OCI-LY7 (cell line): ENCODE results near the gene ABHD16B.

ENCODE experiments used
- EZH2phosphoT487 ChIP-seq: fragments of 200-600 bp; sonication (generic); IDR thresholded peaks from 2 replicates; pipeline ENCODE4 v1.6.1; 2018; ENCODE audit warnings: low read depth, borderline replicate concordance, mild to moderate bottlenecking, mixed run types, antibody characterized with exemption, low read length, moderate library complexity, mixed read lengths
- TF ChIP-seq, protein P1 (sequence below): fragments of 200-600 bp; sonication (generic); conservative IDR thresholded peaks from 2 replicates; pipeline ENCODE4 v1.5.1; 2014; ENCODE audit warnings: mild to moderate bottlenecking, antibody characterized with exemption, low read length, moderate library complexity, mixed read lengths

DNA sequence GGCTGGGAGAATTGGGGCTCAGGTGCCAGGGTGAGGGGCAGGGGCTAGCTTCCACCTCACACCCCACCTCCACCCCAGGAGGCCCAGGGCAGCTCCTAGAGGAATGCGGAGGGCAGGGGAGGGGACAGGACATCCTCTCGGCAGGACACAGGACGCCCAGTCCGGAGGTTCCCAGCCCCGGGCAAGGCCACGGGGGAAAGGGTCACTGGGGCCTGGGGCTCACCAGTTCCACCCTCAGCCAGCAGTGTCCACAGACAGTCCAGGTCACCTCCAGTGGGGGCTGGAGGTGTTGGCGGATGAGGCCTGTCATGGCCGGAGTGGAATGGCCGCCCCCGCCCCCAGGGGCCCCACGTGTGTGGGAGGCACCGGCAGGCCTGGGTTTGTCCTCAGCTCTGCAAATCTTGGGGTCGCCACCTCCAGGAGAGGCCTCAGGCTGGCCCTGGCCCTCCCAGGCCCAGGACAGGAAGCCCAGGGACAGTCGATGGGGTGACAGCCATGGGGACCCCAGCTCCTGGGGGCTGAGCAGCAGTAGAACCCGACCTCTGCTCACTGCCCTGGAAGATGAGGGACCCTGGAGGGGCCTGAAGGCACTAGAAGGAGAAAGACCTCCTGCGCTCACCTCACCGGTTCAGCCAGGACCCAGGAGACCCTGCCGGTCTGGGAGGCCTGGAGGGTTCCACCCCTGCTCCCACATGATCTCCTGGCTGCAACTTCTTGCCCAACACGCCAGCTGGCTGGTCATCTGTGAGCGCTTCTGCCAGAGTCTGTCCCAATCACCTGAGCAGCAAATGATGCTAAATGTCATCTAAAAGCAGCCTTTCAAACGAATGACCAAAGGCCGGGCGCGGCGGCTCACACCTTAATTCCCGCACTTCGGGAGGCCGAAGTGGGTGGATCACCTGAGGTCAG lies 13.0 kb upstream of the ABHD16B start:
- TF ChIP-seq, protein P1, sequence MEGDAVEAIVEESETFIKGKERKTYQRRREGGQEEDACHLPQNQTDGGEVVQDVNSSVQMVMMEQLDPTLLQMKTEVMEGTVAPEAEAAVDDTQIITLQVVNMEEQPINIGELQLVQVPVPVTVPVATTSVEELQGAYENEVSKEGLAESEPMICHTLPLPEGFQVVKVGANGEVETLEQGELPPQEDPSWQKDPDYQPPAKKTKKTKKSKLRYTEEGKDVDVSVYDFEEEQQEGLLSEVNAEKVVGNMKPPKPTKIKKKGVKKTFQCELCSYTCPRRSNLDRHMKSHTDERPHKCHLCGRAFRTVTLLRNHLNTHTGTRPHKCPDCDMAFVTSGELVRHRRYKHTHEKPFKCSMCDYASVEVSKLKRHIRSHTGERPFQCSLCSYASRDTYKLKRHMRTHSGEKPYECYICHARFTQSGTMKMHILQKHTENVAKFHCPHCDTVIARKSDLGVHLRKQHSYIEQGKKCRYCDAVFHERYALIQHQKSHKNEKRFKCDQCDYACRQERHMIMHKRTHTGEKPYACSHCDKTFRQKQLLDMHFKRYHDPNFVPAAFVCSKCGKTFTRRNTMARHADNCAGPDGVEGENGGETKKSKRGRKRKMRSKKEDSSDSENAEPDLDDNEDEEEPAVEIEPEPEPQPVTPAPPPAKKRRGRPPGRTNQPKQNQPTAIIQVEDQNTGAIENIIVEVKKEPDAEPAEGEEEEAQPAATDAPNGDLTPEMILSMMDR = no peak
- no peak for TF ChIP-seq EZH2phosphoT487
